Lung (tissue), 12 donors: Measurements from ENCODE around the gene TMEM8B. TPM values are rescaled to one million over a fixed set of nuclear protein-coding genes. Genes with fewer than 3 reads are reported as not detected.
"Not testable (repeated sequence)": the region's sequence is repeated elsewhere in the genome, so short reads cannot be mapped to it uniquely, and the experiment has no call there.

Experiments used
- ATAC-seq: fragments of 200-7000 bp; cut with Tn5 transposase; one replicate; pipeline ENCODE4 v1.9.1; 2020; ENCODE audit warnings: moderate number of reproducible peaks; ENCODE audit not compliant: insufficient read depth, low FRiP score
- DNase-seq, 3 donors: peaks; one replicate each; pipeline ENCODE4 v3.0.0-alpha.2; 2013 to 2017
- H3K27ac ChIP-seq, 2 donors: one replicate each; pipeline ENCODE4 v1.5.1; 2013; ENCODE audit warnings: mild to moderate bottlenecking in 2 of 2, moderate library complexity in 2 of 2, control low read depth in 1 of 2, inconsistent platforms in 1 of 2, low read depth in 1 of 2, low read length in 1 of 2
- H3K27me3 ChIP-seq, 3 donors: one replicate each; pipeline ENCODE4 v1.5.1; 2013; ENCODE audit warnings: low read length in 2 of 3; ENCODE audit not compliant: control insufficient read depth in 3 of 3, insufficient read depth in 3 of 3
- H3K36me3 ChIP-seq, 4 donors: one replicate each; pipeline ENCODE4 v1.5.1; 2013; ENCODE audit warnings: low read length in 4 of 4, mild to moderate bottlenecking in 1 of 4, moderate library complexity in 1 of 4; ENCODE audit not compliant: control insufficient read depth in 4 of 4, insufficient read depth in 4 of 4
- H3K4me1 ChIP-seq, 5 donors: one replicate each; pipeline ENCODE4 v1.5.1; 2013; ENCODE audit warnings: low read length in 5 of 5, mild to moderate bottlenecking in 2 of 5, moderate library complexity in 1 of 5; ENCODE audit not compliant: control insufficient read depth in 5 of 5, insufficient read depth in 5 of 5
- H3K4me3 ChIP-seq: one replicate; pipeline ENCODE4 v1.5.1; 2013; ENCODE audit warnings: mild to moderate bottlenecking, control low read depth, moderate library complexity
- H3K9ac ChIP-seq, 2 donors: one replicate each; pipeline ENCODE4 v1.5.1; 2013; ENCODE audit warnings: low read length in 2 of 2, control low read depth in 1 of 2; ENCODE audit not compliant: insufficient read depth in 1 of 2
- H3K9me3 ChIP-seq, 4 donors: one replicate each; pipeline ENCODE4 v1.5.1; 2013; ENCODE audit warnings: low read length in 3 of 4, mild to moderate bottlenecking in 1 of 4, moderate library complexity in 1 of 4; ENCODE audit not compliant: control insufficient read depth in 4 of 4, insufficient read depth in 3 of 4
- WGBS, 2 donors: extraction: QIAGEN DNeasy Blood & Tissue Kit; methylation state at CpG; one replicate each; pipeline ENCODE4 v1.1.7; 2013; 5-methylcytosine and 5-hydroxymethylcytosine counted together
- polyA plus RNA-seq, 2 donors: library from polyadenylated mRNA; stranded (reverse); fragments of 200-250 nt; gene quantifications; one replicate each; pipeline ENCODE4 v1.2.1, GENCODE V29; 2013
- total RNA-seq, 2 donors: library from RNA; depleted of rRNA in 1 of 2; stranded (reverse); fragments of >200 nt in 1 of 2; gene quantifications; one replicate each; pipeline ENCODE4 v1.2.1, GENCODE V29; 2014 to 2021
- TF ChIP-seq, protein P1 (sequence below): IDR thresholded peaks from 2 replicates; pipeline ENCODE4 v1.5.1; 2012; ENCODE audit warnings: mild to moderate bottlenecking; ENCODE audit errors: control extremely low read depth, extremely low read depth
- donor health status: control.
- donor health status: control.
- donor health status: Bipolar disorder and iron deficiency.
- donor health status: healthy.
- donor health status: DM: yes; HTN: yes; CAD: no.

The TMEM8B gene
- total and polyA plus RNA-seq, 4 donors, result 6.3 to 13.1 (median 9.1) TPM

DNA sequence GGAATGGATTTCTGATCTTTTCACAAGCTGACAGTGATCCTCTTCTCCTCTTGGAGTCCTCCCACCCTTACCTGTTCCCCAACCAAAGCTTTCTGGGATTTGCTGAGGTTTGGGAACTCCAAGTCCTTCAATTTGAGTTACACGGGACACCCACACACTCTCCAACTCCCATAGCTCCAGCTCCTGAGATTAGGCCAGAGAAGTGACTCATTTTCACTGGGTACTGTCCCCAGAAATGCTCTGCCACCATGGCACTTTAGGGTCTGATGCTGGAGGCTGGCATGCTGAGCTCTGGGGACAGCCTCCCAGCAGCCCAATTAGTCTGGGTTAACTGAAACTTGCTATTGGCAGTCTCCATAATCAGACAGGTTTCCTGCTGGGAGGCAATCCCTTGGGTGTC is 63.0 kb downstream of the TMEM8B start:
- H3K4me1 ChIP-seq, result no peaks in the 10 kb centered on the region
- 82 to 96% methylated on average over 1 of the region's 1 CpG for WGBS, 2 donors
- no peak overlapping the region for H3K4me3 ChIP-seq
- peaks cover 0 to 4% (median 0%) of the 10 kb centered on the region in 3 donors for H3K27me3 ChIP-seq
- H3K9ac ChIP-seq, result no peak overlapping the region
- DNase-seq (no peak), ATAC-seq (no peak)
- no peak overlapping the region for H3K27ac ChIP-seq
- no peaks in the 10 kb centered on the region for H3K9me3 ChIP-seq
- no peaks in the 10 kb centered on the region for H3K36me3 ChIP-seq
- TF ChIP-seq, protein P1, sequence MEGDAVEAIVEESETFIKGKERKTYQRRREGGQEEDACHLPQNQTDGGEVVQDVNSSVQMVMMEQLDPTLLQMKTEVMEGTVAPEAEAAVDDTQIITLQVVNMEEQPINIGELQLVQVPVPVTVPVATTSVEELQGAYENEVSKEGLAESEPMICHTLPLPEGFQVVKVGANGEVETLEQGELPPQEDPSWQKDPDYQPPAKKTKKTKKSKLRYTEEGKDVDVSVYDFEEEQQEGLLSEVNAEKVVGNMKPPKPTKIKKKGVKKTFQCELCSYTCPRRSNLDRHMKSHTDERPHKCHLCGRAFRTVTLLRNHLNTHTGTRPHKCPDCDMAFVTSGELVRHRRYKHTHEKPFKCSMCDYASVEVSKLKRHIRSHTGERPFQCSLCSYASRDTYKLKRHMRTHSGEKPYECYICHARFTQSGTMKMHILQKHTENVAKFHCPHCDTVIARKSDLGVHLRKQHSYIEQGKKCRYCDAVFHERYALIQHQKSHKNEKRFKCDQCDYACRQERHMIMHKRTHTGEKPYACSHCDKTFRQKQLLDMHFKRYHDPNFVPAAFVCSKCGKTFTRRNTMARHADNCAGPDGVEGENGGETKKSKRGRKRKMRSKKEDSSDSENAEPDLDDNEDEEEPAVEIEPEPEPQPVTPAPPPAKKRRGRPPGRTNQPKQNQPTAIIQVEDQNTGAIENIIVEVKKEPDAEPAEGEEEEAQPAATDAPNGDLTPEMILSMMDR, result no peak

DNA sequence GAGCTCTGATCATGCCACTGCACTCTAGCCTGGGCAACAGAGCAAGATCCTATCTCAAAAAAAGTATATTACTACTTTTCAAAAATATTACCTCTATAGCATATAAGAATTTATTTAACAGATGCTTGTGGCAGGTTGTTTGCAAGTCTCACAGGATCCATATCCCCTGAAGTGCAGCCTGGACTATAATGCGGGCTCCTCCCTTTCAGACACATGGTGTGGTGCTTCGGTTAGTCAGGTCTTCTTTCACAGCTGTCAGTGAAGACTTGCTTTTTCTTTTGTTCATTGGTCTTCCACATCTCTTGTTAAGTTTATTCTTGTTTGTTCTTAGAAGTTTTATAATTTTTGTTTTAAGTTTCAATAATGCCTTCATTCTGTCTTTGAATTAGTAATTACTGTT is 67.5 kb downstream of the TMEM8B start:
- WGBS, 2 donors, result 94 to 97% methylated on average over 2 of the region's 2 CpGs

DNA sequence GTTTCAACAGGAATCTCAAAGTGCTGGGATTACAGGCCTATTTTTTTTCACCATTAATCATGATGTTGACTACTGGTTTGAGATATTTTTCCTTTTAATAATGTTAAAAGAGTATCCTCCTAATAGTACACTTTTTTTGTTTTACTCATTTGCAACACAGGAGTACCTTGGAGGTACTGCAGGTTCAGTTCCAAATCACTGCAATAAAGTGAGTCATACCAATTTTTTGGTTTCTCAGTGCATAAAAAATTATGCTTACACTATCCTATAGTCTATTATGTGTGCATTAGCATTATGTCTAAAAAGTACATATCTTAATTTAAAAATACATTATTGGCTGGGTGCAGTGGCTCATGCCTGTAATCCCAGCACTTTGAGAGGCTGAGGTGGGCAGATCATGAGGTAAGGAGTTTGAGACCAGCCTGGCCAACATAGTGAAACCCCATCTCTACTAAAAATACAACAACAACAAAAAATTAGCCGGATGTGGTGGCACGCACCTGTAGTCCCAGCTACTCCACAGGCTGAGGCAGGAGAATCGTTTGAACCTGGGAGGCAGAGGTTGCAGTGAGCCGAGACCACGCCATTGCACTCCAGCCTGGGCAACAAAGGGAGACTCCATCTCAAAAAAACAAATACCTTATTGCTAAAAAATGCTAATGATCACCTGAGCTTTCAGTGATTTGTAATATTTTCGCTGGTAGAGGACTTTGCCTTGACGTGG is 68.5 kb downstream of the TMEM8B start:
- not testable (repeated sequence) for H3K27me3 ChIP-seq, H3K4me1 ChIP-seq, H3K36me3 ChIP-seq, H3K27ac ChIP-seq, H3K9me3 ChIP-seq, H3K4me3 ChIP-seq, DNase-seq, ATAC-seq, H3K9ac ChIP-seq
- 86 to 94% methylated on average over 7 of the region's 7 CpGs for WGBS, 2 donors

More for the DNA sequence above, 67.5 kb downstream of the TMEM8B start:
- no peak for ATAC-seq
- DNase-seq, result no peak
- Histone ChIP-seq H3K4me1 (peaks cover 0 to 3% (median 0%) of the 10 kb centered on the region in 5 donors), H3K4me3 (no peak overlapping the region), H3K27me3 (peaks cover 0 to 4% (median 0%) of the 10 kb centered on the region in 3 donors), H3K27ac (no peak overlapping the region), H3K9me3 (no peaks in the 10 kb centered on the region), H3K36me3 (no peaks in the 10 kb centered on the region), H3K9ac (no peak overlapping the region)
- TF ChIP-seq, protein P1, result no peak

DNA sequence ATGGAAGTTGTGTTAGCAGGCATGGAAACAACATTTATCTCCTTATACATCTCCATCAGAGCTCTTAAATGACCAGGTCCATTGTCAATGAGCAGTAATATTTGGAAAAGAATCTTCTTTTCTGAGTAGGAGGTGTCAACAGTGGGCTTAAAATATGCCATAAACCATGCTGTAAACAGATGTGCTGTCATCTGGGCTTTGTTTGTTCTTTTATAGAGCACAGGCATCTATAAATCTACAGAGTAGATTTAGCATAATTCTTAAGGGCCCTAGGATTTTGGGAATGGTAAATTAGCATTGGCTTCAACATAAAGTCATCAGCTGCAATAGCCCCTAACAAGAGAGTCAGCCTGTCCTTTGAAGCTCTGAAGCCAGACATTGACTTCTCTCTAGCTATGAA is 69.3 kb downstream of the TMEM8B start:
- no peak for ATAC-seq
- H3K36me3 ChIP-seq, result no peaks in the 10 kb centered on the region
- TF ChIP-seq, protein P1, result no peak
- H3K9ac ChIP-seq, result no peak overlapping the region
- H3K27ac ChIP-seq, result no peak overlapping the region
- no peaks in the 10 kb centered on the region for H3K9me3 ChIP-seq
- peaks cover 0 to 4% (median 0%) of the 10 kb centered on the region in 5 donors for H3K4me1 ChIP-seq
- no peaks in the 10 kb centered on the region for H3K27me3 ChIP-seq
- no peak for DNase-seq
- no peak overlapping the region for H3K4me3 ChIP-seq
